ENCODE results near the gene GABRA5. TPM values are rescaled to one million over a fixed set of nuclear protein-coding genes. Genes with fewer than 3 reads are reported as not detected.
A peak's percentile ranks its signal among the peaks of the same experiment; 100 is the strongest.

GABRA5 gene
- total RNA-seq, 1 donor from 2014 or later, result 1.1 TPM

GRCh38 chr15:26883466-26883865 lies 16.6 kb downstream of the GABRA5 start:
- Mint-ChIP-seq H3K9me3 (ENCODE audit: unreplicated experiment) (peaks cover 2% of the 10 kb centered on the region), H3K36me3 (ENCODE audit: unreplicated experiment) (no peaks in the 10 kb centered on the region), H3K4me3 (ENCODE audit: unreplicated experiment) (no peak overlapping the region), H3K27ac (ENCODE audit: unreplicated experiment) (no peak overlapping the region), H3K4me1 (ENCODE audit: low read depth, unreplicated experiment) (no peaks in the 10 kb centered on the region), H3K27me3 (ENCODE audit: unreplicated experiment) (no peaks in the 10 kb centered on the region)
- TF ChIP-seq, protein P1, sequence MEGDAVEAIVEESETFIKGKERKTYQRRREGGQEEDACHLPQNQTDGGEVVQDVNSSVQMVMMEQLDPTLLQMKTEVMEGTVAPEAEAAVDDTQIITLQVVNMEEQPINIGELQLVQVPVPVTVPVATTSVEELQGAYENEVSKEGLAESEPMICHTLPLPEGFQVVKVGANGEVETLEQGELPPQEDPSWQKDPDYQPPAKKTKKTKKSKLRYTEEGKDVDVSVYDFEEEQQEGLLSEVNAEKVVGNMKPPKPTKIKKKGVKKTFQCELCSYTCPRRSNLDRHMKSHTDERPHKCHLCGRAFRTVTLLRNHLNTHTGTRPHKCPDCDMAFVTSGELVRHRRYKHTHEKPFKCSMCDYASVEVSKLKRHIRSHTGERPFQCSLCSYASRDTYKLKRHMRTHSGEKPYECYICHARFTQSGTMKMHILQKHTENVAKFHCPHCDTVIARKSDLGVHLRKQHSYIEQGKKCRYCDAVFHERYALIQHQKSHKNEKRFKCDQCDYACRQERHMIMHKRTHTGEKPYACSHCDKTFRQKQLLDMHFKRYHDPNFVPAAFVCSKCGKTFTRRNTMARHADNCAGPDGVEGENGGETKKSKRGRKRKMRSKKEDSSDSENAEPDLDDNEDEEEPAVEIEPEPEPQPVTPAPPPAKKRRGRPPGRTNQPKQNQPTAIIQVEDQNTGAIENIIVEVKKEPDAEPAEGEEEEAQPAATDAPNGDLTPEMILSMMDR (IDR thresholded peaks at IDR 0.05; ENCODE audit: partially characterized antibody, unreplicated experiment), result no peak
- DNase-seq, result no peak

GRCh38 chr15:26886566-26886965 lies 19.7 kb downstream of the GABRA5 start:
- Mint-ChIP-seq H3K4me1 (ENCODE audit: low read depth, unreplicated experiment) (peaks cover 2% of the 10 kb centered on the region), H3K27me3 (ENCODE audit: unreplicated experiment) (peaks cover 2% of the 10 kb centered on the region), H3K36me3 (ENCODE audit: unreplicated experiment) (no peaks in the 10 kb centered on the region), H3K4me3 (ENCODE audit: unreplicated experiment) (no peak overlapping the region), H3K27ac (ENCODE audit: unreplicated experiment) (no peak overlapping the region), H3K9me3 (ENCODE audit: unreplicated experiment) (no peaks in the 10 kb centered on the region)
- TF ChIP-seq, protein P1 (IDR thresholded peaks at IDR 0.05; ENCODE audit: partially characterized antibody, unreplicated experiment), result no peak
- DNase-seq, result no peak

GRCh38 chr15:26887926-26888666 lies 21.2 kb downstream of the GABRA5 start:
- no peak for DNase-seq
- Mint-ChIP-seq H3K4me1 (ENCODE audit: low read depth, unreplicated experiment) (peaks cover 2% of the 10 kb centered on the region), H3K27me3 (ENCODE audit: unreplicated experiment) (peaks cover 7% of the 10 kb centered on the region), H3K9me3 (ENCODE audit: unreplicated experiment) (peaks cover under 1% of the 10 kb centered on the region), H3K4me3 (ENCODE audit: unreplicated experiment) (no peak overlapping the region), H3K36me3 (ENCODE audit: unreplicated experiment) (peaks cover 6% of the 10 kb centered on the region), H3K27ac (ENCODE audit: unreplicated experiment) (no peak overlapping the region)
- TF ChIP-seq, protein P1 (IDR thresholded peaks at IDR 0.05; ENCODE audit: partially characterized antibody, unreplicated experiment), result no peak

GRCh38 chr15:26888761-26889160 lies 21.9 kb downstream of the GABRA5 start:
- H3K4me3 Mint-ChIP-seq (ENCODE audit: unreplicated experiment), result no peak overlapping the region
- peaks cover 2% of the 10 kb centered on the region for H3K4me1 Mint-ChIP-seq (ENCODE audit: low read depth, unreplicated experiment)
- DNase-seq, result no peak
- peaks cover 2% of the 10 kb centered on the region for H3K9me3 Mint-ChIP-seq (ENCODE audit: unreplicated experiment)
- peaks cover 8% of the 10 kb centered on the region for H3K36me3 Mint-ChIP-seq (ENCODE audit: unreplicated experiment)
- no peak overlapping the region for H3K27ac Mint-ChIP-seq (ENCODE audit: unreplicated experiment)
- TF ChIP-seq, protein P1 (IDR thresholded peaks at IDR 0.05; ENCODE audit: partially characterized antibody, unreplicated experiment), result no peak
- H3K27me3 Mint-ChIP-seq (ENCODE audit: unreplicated experiment), result peaks cover 8% of the 10 kb centered on the region

DNA sequence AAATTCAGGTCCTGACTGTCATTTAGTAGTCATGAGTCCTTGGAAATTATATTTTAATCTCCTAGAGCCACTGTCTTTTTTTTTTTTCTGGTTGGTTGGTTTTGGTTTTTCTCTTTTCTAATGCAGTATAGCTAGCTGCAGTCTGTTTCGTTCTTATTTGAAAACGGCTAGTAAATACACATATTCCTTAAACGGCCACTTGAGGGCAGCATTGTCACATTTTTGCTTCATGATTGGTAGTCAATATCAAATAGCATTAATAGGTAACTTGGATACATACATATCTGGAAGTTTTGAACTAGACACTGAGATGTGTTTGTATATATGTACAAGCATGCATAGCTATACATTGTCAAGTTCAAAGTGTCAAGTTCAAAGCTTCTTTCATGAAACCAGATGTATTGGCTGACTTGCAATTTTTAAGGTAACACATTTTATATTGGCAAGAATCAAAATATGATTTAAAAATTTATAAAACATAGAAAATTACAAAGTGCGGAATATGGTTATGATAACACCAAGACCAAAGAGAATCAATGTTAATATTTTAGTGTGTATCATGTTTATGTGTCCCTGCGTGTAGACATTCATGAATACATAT lies 22.5 kb downstream of the GABRA5 start:
- Mint-ChIP-seq H3K27me3 (ENCODE audit: unreplicated experiment) (peaks cover 9% of the 10 kb centered on the region), H3K36me3 (ENCODE audit: unreplicated experiment) (peaks cover 11% of the 10 kb centered on the region), H3K4me1 (ENCODE audit: low read depth, unreplicated experiment) (peaks cover 2% of the 10 kb centered on the region), H3K9me3 (ENCODE audit: unreplicated experiment) (peaks cover 3% of the 10 kb centered on the region), H3K27ac (ENCODE audit: unreplicated experiment) (no peak overlapping the region), H3K4me3 (ENCODE audit: unreplicated experiment) (no peak overlapping the region)
- DNase-seq, result no peak
- TF ChIP-seq, protein P1 (IDR thresholded peaks at IDR 0.05; ENCODE audit: partially characterized antibody, unreplicated experiment), result peak; percentile 89

Data from glutamatergic neuron (in vitro differentiated cells).